Right cardiac atrium (tissue), 5 donors: ENCODE data around the gene MYH9. TPM values are rescaled to one million over a fixed set of nuclear protein-coding genes. Genes with fewer than 3 reads are reported as not detected.

Experiments
- microRNA-seq, 2 donors: library from miRNA; unstranded; fragments of <30 nt; microRNA quantifications; one replicate each; pipeline ENCODE4 v1.2.0, GENCODE V29; 2020 to 2021
- polyA plus RNA-seq: library from polyadenylated mRNA; stranded (reverse); fragments of 200-250 nt; gene quantifications from one replicate; pipeline ENCODE4 v1.2.3, GENCODE V29; 2013
- total RNA-seq, 4 donors: library from RNA; stranded (reverse); fragmentation: NEBNext Ultra II Directional; extraction: Animal tissue kit (Norgen Biotek cat#: 25700); gene quantifications; one replicate each; pipeline ENCODE4 v1.2.1, GENCODE V29; 2021
- donor health status: healthy with polysubstance abuse.
- donor health status: DM: no; HTN: yes; CAD: no.
- donor health status: DM: no; HTN: no; CAD: no.
- donor health status: DM: no; HTN: yes; CAD: no; lungs with severe emphysema.
- donor health status: DM: yes; HTN: yes; CAD: no.

The MYH9 gene
- total and polyA plus RNA-seq, 5 donors: 92.5 to 224 (median 146) TPM

Small RNAs within 50 kb of the gene (microRNA-seq; reads per million reads assigned to microRNA genes)
- 0 reads per million in 2 donors for gene MIR6819

Other genes starting within 250 kb of the MYH9 start
- 10 to 100 TPM; 22.9 to 33.1 (median 26.5) TPM for gene APOL3, start 227.2 kb downstream of the MYH9 start, total RNA-seq
- 23.3 TPM for gene APOL3, start 227.2 kb downstream of the MYH9 start, polyA plus RNA-seq
- gene APOL4, start 186.2 kb downstream of the MYH9 start, total RNA-seq: 1 to 10 TPM in 3 of 4 donors, not detected in 1; 3.1 to 7.4 (median 7.2) TPM
- 3.8 TPM for gene APOL4, start 186.2 kb downstream of the MYH9 start, polyA plus RNA-seq
- gene APOL2, start 148.4 kb downstream of the MYH9 start, total RNA-seq: 10 to 100 TPM; 39.9 to 54.8 (median 42.9) TPM
- 29.1 TPM for gene APOL2, start 148.4 kb downstream of the MYH9 start, polyA plus RNA-seq
- 10 to 100 TPM; 14.0 to 29.8 (median 16.9) TPM for gene APOL1, start 134.8 kb downstream of the MYH9 start, total RNA-seq
- 13.6 TPM for gene APOL1, start 134.8 kb downstream of the MYH9 start, polyA plus RNA-seq
- gene TXN2, start 93.7 kb upstream of the MYH9 start, total RNA-seq: 100 to 1,000 TPM in 3 of 4 donors, 10 to 100 TPM in 1; 95.4 to 114 (median 105) TPM
- 133 TPM for gene TXN2, start 93.7 kb upstream of the MYH9 start, polyA plus RNA-seq
- gene FOXRED2, start 119.1 kb upstream of the MYH9 start, total RNA-seq: 1 to 10 TPM; 4.7 to 9.0 (median 7.6) TPM
- gene FOXRED2, start 119.1 kb upstream of the MYH9 start, polyA plus RNA-seq: 3.8 TPM
- 10 to 100 TPM; 68.5 to 92.0 (median 83.5) TPM for gene EIF3D, start 141.2 kb upstream of the MYH9 start, total RNA-seq
- gene EIF3D, start 141.2 kb upstream of the MYH9 start, polyA plus RNA-seq: 67.6 TPM